ENCODE results near the gene KIF5C.
"Not testable (repeated sequence)": the region's sequence is repeated elsewhere in the genome, so short reads cannot be mapped to it uniquely, and the experiment has no call there.

DNA sequence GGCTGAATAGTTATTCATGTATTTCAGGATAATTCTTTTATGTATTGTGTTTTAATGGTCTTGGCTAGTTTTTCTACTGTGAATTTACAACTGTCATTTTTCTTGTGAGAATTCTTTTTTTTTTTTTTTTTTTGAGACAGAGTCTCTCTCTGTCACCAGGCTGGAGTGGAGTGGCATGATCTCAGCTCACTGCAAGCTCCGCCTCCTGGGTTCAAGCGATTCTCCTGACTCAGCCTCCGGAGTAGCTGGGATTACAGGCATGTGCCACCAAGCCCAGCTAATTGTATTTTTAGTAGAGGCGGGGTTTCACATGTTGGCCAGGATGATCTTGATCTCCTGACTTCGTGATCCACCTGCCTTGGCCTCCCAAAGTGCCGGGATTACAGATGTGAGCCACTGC is 12.5 kb upstream of the KIF5C start:
- TF ChIP-seq ZC3H10 (CRISPR knock-in tag; IDR thresholded peaks at IDR 0.05); CSDC2 (CRISPR knock-in tag; IDR thresholded peaks at IDR 0.05); PPARA (CRISPR knock-in tag; IDR thresholded peaks at IDR 0.05; ENCODE audit: borderline replicate concordance); ZFP30 (CRISPR knock-in tag; IDR thresholded peaks at IDR 0.05); ZFP3 (CRISPR knock-in tag; IDR thresholded peaks at IDR 0.05); TOX (CRISPR knock-in tag; IDR thresholded peaks at IDR 0.05; ENCODE audit: borderline replicate concordance); ZNF70 (CRISPR knock-in tag; IDR thresholded peaks at IDR 0.05); ESRRG (CRISPR knock-in tag; IDR thresholded peaks at IDR 0.05); GLIS3 (CRISPR knock-in tag; IDR thresholded peaks at IDR 0.05): not testable (repeated sequence)
- TF ChIP-seq, protein P1, sequence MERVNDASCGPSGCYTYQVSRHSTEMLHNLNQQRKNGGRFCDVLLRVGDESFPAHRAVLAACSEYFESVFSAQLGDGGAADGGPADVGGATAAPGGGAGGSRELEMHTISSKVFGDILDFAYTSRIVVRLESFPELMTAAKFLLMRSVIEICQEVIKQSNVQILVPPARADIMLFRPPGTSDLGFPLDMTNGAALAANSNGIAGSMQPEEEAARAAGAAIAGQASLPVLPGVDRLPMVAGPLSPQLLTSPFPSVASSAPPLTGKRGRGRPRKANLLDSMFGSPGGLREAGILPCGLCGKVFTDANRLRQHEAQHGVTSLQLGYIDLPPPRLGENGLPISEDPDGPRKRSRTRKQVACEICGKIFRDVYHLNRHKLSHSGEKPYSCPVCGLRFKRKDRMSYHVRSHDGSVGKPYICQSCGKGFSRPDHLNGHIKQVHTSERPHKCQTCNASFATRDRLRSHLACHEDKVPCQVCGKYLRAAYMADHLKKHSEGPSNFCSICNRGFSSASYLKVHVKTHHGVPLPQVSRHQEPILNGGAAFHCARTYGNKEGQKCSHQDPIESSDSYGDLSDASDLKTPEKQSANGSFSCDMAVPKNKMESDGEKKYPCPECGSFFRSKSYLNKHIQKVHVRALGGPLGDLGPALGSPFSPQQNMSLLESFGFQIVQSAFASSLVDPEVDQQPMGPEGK (CRISPR knock-in tag; IDR thresholded peaks at IDR 0.05; ENCODE audit: borderline replicate concordance): not testable (repeated sequence)
- TF ChIP-seq, protein P2, sequence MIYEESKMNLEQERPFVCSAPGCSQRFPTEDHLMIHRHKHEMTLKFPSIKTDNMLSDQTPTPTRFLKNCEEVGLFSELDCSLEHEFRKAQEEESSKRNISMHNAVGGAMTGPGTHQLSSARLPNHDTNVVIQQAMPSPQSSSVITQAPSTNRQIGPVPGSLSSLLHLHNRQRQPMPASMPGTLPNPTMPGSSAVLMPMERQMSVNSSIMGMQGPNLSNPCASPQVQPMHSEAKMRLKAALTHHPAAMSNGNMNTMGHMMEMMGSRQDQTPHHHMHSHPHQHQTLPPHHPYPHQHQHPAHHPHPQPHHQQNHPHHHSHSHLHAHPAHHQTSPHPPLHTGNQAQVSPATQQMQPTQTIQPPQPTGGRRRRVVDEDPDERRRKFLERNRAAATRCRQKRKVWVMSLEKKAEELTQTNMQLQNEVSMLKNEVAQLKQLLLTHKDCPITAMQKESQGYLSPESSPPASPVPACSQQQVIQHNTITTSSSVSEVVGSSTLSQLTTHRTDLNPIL (CRISPR knock-in tag; IDR thresholded peaks at IDR 0.05; ENCODE audit: low read depth): not testable (repeated sequence)
- TF ChIP-seq, protein P3, sequence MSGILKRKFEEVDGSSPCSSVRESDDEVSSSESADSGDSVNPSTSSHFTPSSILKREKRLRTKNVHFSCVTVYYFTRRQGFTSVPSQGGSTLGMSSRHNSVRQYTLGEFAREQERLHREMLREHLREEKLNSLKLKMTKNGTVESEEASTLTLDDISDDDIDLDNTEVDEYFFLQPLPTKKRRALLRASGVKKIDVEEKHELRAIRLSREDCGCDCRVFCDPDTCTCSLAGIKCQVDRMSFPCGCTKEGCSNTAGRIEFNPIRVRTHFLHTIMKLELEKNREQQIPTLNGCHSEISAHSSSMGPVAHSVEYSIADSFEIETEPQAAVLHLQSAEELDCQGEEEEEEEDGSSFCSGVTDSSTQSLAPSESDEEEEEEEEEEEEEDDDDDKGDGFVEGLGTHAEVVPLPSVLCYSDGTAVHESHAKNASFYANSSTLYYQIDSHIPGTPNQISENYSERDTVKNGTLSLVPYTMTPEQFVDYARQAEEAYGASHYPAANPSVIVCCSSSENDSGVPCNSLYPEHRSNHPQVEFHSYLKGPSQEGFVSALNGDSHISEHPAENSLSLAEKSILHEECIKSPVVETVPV (CRISPR knock-in tag; IDR thresholded peaks at IDR 0.05): not testable (repeated sequence)
- TF ChIP-seq, protein P4, sequence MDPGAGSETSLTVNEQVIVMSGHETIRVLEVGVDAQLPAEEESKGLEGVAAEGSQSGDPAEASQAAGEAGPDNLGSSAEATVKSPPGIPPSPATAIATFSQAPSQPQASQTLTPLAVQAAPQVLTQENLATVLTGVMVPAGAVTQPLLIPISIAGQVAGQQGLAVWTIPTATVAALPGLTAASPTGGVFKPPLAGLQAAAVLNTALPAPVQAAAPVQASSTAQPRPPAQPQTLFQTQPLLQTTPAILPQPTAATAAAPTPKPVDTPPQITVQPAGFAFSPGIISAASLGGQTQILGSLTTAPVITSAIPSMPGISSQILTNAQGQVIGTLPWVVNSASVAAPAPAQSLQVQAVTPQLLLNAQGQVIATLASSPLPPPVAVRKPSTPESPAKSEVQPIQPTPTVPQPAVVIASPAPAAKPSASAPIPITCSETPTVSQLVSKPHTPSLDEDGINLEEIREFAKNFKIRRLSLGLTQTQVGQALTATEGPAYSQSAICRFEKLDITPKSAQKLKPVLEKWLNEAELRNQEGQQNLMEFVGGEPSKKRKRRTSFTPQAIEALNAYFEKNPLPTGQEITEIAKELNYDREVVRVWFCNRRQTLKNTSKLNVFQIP (CRISPR knock-in tag; IDR thresholded peaks at IDR 0.05; ENCODE audit: borderline replicate concordance, low read depth): not testable (repeated sequence)
- TF ChIP-seq, protein P5, sequence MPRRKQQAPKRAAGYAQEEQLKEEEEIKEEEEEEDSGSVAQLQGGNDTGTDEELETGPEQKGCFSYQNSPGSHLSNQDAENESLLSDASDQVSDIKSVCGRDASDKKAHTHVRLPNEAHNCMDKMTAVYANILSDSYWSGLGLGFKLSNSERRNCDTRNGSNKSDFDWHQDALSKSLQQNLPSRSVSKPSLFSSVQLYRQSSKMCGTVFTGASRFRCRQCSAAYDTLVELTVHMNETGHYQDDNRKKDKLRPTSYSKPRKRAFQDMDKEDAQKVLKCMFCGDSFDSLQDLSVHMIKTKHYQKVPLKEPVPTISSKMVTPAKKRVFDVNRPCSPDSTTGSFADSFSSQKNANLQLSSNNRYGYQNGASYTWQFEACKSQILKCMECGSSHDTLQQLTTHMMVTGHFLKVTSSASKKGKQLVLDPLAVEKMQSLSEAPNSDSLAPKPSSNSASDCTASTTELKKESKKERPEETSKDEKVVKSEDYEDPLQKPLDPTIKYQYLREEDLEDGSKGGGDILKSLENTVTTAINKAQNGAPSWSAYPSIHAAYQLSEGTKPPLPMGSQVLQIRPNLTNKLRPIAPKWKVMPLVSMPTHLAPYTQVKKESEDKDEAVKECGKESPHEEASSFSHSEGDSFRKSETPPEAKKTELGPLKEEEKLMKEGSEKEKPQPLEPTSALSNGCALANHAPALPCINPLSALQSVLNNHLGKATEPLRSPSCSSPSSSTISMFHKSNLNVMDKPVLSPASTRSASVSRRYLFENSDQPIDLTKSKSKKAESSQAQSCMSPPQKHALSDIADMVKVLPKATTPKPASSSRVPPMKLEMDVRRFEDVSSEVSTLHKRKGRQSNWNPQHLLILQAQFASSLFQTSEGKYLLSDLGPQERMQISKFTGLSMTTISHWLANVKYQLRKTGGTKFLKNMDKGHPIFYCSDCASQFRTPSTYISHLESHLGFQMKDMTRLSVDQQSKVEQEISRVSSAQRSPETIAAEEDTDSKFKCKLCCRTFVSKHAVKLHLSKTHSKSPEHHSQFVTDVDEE (CRISPR knock-in tag; IDR thresholded peaks at IDR 0.05): not testable (repeated sequence)

All from SK-N-SH treated with all-trans-retinoic acid at 6 μM for 48 hours (cell line).